Measurements from ENCODE around the gene DGKA. TPM values are rescaled to one million over a fixed set of nuclear protein-coding genes. Genes with fewer than 3 reads are reported as not detected.
"Not testable (repeated sequence)": the region's sequence is repeated elsewhere in the genome, so short reads cannot be mapped to it uniquely, and the experiment has no call there.

Gene DGKA
- total RNA-seq, 1 donor from 2014 or later: 4.9 TPM

DNA sequence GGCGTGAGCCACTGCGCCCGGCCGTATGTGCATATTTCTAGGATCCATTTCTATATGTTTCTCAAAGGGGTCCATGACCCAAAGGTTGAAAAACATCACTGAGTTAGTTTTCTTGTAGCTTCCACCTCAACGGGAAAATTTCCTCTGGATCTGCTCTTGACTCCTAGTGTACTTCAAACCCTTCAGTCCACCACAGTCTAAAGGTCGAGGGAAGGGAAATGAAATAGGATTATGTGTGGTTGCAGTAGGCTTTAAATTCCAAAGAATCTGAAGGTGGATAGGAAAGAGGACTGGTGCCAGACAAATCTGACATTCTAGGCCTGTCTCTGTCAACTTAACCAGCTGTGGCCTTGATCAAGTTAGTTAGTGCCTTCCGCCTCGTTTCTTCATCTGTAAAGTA, 64.4 kb downstream of the DGKA start:
- ATAC-seq (peak; percentile 4), DNase-seq (ENCODE audit: low spot score) (no peak)

- DNase-seq (ENCODE audit: low spot score) (peak; percentile 64), ATAC-seq (peak; percentile 59)
Measured at GRCh38 chr12:55996201-55996714, 65.3 kb downstream of the DGKA start.

DNA sequence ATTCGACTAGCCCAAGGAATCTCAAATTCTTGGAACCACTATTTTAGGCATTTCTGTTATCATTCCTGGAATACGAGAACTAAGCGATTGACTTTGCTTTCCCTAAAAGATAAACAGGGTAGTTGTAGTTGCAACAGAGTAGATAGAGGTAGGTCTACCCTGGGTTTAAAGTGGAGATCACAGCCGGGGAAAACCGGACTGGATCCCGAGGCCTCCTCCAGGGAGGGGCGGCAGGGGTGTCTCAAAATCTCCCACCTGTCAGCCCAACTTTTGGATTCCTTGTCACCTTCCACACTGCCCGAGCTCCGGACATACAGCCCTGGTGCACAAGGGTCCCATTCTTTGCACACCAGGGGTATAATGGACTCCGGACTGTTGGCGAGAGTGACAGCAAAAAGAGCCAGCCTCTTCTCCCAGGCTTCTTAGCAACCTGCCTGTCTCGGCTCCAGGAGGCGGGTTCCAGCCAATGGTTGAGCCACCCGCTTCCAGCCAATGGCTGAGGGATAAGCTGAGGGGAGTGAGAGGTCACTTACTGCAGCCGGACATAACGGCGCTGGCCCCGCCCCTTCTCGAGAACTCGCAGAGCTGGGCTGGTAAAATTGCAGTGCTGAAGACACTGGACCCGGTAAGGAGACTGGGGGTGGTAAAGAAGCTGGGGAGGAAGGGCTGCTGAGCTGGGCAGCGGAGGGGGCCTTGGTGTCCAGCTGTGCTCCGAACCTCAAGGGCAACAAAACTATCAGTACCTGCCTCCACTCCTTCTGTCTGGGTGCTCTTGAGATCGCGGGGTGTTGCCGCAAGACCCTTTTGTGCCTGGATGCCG, 66.0 kb downstream of the DGKA start, which contains the start of gene SUOX:
SUOX (plus strand) TSS at position 562 of the 820 bp plus-strand sequence. CDS start 4,946 bp downstream, outside the sequence.
- ATAC-seq (peak; percentile 92), DNase-seq (ENCODE audit: low spot score) (peak; percentile 98)

GRCh38 chr12:55997535-55997859, 66.5 kb downstream of the DGKA start:
- ATAC-seq: peak; percentile 49
- no peak for DNase-seq (ENCODE audit: low spot score)

- DNase-seq (ENCODE audit: low spot score); ATAC-seq: not testable (repeated sequence)
Measured at GRCh38 chr12:55999522-55999921, 68.6 kb downstream of the DGKA start.

DNA sequence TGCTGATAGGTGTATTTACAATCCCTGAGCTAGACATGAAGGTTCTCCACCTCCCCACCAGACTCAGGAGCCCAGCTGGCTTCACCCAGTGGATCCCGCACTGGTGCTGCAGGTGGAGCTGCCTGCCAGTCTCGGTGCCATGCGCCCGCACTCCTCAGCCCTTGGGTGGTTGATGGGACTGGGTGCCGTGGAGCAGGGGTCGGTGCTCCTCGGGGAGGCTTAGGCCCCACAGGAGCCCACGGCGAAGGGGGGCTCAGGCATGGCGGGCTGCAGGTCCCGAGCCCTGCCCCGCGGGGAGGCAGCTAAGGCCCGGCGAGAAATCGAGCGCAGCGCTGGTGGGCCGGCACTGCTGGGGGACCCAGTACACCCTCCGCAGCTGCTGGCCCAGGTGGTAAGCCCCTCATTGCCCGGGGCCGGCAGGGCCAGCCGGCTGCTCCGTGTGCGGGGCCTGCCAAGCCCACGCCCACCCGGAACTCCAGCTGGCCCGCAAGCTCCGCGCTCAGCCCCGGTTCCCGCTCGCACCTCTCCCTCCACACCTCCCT, 69.1 kb downstream of the DGKA start:
- DNase-seq (ENCODE audit: low spot score); ATAC-seq: not testable (repeated sequence)

GRCh38 chr12:56001487-56002100, 70.6 kb downstream of the DGKA start:
- DNase-seq (ENCODE audit: low spot score) (no peak), ATAC-seq (peak; percentile 29)

DNA sequence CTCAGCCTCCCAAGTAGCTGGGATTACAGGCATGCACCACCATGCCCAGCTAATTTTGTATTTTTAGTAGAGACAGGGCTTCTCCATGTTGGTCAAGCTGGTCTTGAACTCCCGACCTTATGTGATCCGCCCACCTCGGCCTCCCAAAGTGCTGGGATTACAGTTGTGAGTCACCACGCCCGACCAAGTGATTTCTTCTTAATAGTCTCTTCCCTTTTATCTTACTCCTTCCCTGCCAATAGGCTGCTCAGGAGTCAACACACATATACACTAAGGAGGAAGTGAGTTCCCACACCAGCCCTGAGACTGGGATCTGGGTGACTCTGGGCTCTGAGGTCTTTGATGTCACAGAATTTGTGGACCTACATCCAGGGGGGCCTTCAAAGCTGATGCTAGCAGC, 72.4 kb downstream of the DGKA start:
- ATAC-seq; DNase-seq (ENCODE audit: low spot score): not testable (repeated sequence)

Other genes starting within 250 kb of the DGKA start
- gene ITGA7, start 223.3 kb upstream of the DGKA start, total RNA-seq: 16.9 TPM
- 97.2 TPM for gene BLOC1S1, start 215.1 kb upstream of the DGKA start, total RNA-seq
- 60.0 TPM for gene RDH5, start 210.8 kb upstream of the DGKA start, total RNA-seq
- gene CD63, start 202.2 kb upstream of the DGKA start, total RNA-seq: 203 TPM
- 1.1 TPM for gene GDF11, start 188.0 kb upstream of the DGKA start, total RNA-seq
- gene SARNP, start 113.4 kb upstream of the DGKA start, total RNA-seq: 11.9 TPM
- gene ORMDL2, start 113.1 kb upstream of the DGKA start, total RNA-seq: 28.4 TPM
- 14.2 TPM for gene DNAJC14, start 101.6 kb upstream of the DGKA start, total RNA-seq
- gene MMP19, start 88.2 kb upstream of the DGKA start, total RNA-seq: 2.2 TPM
- 16.5 TPM for gene PYM1, start 3.3 kb upstream of the DGKA start, total RNA-seq
- 5.4 TPM for gene PMEL, start 34.9 kb downstream of the DGKA start, total RNA-seq
- gene CDK2, start 35.7 kb downstream of the DGKA start, total RNA-seq: 11.0 TPM
- 46.5 TPM for gene RAB5B, start 42.9 kb downstream of the DGKA start, total RNA-seq
- gene SUOX, start 66.1 kb downstream of the DGKA start, total RNA-seq: 56.1 TPM
- gene IKZF4, start 89.9 kb downstream of the DGKA start, total RNA-seq: 2.3 TPM
- 31.2 TPM for gene RPS26, start 110.8 kb downstream of the DGKA start, total RNA-seq
- gene ERBB3, start 149.0 kb downstream of the DGKA start, total RNA-seq: 93.2 TPM
- gene PA2G4, start 173.4 kb downstream of the DGKA start, total RNA-seq: 32.3 TPM
- 1,359 TPM for gene RPL41, start 185.5 kb downstream of the DGKA start, total RNA-seq
- 4.6 TPM for gene ZC3H10, start 187.1 kb downstream of the DGKA start, total RNA-seq
- 62.2 TPM for gene ESYT1, start 197.1 kb downstream of the DGKA start, total RNA-seq
- 6.5 TPM for gene MYL6B, start 221.4 kb downstream of the DGKA start, total RNA-seq
- 376 TPM for gene MYL6, start 227.2 kb downstream of the DGKA start, total RNA-seq

Data from left lobe of liver (tissue), 2 donors.